Cardiac fibroblast (primary cell): ENCODE results near the gene ZNF503.
"Not testable (repeated sequence)": the region's sequence is repeated elsewhere in the genome, so short reads cannot be mapped to it uniquely, and the experiment has no call there.

Experiments
- DNase-seq, 2 donors: peaks; one replicate each; pipeline versions ENCODE4 v3.0.0 to v3.0.0-alpha.2; 2010; ENCODE audit warnings: low read depth in 2 of 2
- H3K4me3 ChIP-seq, 2 donors: replicated peaks in 1 of 2; 1 replicate in 1 of 2; 2 replicates in 1 of 2; pipeline ENCODE4 v1.5.1; 2011; ENCODE audit warnings: low read depth in 2 of 2, low read length in 2 of 2, mild to moderate bottlenecking in 2 of 2, moderate library complexity in 1 of 2
- TF ChIP-seq, protein P1 (sequence below): IDR thresholded peaks from one replicate; pipeline ENCODE4 v1.5.1; 2011; ENCODE audit warnings: low read depth, mild to moderate bottlenecking, low read length, inconsistent platforms

Gene ZNF503

DNA sequence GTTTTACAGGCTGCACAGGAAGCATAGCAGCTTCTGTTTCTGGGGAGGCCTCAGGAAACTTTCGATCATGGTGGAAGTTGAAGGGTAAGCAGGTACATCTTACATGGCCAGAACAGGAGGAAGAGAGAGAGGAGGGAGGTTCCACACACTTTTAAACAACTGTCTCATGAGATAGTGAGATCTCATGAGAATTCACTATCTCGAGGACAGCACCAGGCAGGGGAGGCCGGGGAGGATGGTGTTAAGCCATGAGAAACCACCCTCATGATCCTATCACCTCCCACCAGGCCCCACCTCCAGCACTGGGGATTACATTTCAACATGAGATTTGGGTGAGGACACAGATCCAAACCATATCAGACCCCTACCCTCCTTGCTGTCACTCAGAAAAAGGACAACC, 23.7 kb downstream of the ZNF503 start:
- H3K4me3 ChIP-seq = no peak overlapping the region
- TF ChIP-seq, protein P1, sequence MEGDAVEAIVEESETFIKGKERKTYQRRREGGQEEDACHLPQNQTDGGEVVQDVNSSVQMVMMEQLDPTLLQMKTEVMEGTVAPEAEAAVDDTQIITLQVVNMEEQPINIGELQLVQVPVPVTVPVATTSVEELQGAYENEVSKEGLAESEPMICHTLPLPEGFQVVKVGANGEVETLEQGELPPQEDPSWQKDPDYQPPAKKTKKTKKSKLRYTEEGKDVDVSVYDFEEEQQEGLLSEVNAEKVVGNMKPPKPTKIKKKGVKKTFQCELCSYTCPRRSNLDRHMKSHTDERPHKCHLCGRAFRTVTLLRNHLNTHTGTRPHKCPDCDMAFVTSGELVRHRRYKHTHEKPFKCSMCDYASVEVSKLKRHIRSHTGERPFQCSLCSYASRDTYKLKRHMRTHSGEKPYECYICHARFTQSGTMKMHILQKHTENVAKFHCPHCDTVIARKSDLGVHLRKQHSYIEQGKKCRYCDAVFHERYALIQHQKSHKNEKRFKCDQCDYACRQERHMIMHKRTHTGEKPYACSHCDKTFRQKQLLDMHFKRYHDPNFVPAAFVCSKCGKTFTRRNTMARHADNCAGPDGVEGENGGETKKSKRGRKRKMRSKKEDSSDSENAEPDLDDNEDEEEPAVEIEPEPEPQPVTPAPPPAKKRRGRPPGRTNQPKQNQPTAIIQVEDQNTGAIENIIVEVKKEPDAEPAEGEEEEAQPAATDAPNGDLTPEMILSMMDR = no peak
- no peak for DNase-seq

DNA sequence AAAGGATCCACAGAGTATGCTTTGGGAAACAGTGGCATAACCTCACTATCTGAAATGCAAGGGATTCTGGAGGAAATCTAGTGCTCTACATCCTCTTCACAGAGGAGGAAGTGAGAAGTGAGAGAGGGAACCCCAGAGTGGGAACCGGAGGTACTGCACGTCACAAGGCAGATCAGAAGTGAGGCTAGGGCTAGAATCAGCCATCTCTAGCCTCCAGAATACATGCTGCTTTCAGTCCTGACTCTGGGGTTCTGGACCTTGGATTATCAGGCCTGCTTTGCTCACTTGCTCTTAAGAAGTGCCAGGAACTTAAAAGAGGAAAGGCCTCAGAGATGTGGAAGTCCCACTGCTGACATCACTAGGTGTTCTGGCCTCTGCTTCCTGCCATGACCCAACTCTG, 25.7 kb downstream of the ZNF503 start:
- no peak for DNase-seq
- H3K4me3 ChIP-seq = no peak overlapping the region
- TF ChIP-seq, protein P1 = no peak

DNA sequence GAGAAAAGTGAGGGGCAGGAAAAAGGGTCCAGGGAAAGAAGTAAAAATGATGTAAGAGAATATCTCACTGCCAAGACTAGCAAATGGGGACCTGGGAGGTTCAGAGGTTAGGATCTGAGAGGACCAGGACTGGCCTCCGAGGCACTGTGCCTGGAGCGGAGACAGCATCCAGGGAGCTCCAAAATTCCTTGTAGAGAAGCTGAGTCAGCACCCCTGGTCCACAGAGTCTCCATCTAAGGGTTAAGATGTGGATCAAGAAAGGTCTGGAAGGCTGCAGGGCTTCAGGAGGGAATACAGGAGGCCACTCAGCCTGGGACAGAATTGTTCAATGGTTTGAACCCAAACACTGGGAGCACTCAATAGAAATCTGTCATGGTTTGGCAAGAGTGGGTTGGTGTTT, 30.6 kb downstream of the ZNF503 start:
- DNase-seq = no peak
- no peak overlapping the region for H3K4me3 ChIP-seq
- TF ChIP-seq, protein P1 = no peak

DNA sequence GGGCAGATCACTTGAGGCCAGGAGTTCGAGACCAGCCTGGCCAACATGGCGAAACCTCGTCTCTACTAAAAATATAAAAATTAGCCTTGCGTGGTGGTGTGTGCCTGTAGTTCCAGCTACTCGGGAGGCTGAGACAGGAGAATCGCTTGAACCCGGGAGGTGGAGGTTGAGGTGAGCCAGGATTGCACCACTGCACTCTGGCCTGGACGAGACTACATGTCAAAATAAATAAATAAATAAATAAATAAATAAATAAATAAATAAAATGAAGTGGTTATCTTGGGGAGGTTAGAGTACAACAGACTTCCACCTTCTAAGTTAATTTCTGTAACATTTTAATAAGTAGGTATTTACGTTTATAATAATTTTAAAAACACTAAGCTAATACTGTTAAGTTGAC, 31.7 kb downstream of the ZNF503 start:
- not testable (repeated sequence) for DNase-seq, H3K4me3 ChIP-seq

DNA sequence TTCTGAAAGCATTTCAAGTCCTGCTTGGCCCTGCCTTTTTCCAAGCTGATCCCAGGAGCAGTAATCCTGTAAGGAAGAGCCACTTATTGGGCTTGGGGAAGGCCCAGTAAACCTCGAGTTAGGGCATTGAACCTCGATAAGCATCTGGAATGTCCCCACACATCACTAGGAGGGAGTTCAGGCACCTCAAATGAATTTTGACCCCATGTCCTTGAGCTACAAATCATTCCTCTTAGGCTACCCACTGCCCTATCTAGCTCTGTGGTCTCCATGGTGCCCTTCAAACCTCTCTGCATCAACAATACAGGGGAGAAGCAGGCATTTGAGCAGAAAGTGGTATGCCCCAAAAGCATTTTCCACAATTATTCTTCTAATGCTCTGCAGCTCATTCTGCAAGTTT, 33.7 kb downstream of the ZNF503 start:
- TF ChIP-seq, protein P1 = no peak
- DNase-seq = no peak
- H3K4me3 ChIP-seq = no peak overlapping the region

DNA sequence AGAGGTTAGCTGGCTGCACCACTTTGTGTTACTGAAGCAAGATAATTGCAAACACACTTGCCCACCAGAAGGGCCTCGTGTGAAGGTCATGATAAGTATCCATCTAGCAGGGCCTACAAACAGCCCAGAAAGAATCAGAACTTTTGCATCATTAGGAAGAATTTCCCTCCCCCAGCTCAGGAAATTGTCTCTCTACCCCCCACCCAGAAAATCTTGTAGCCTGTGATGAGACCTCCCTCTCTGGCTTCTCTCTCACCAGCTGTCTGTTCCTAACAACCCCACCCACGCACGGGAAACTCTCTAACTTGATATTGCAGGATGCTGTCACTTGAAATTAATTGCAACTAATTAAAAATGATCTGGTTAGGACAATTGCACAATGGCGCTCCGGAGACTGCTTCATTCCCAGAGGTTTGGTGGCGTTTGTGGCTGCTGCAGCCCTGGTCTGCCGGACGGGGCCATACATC, 34.5 kb downstream of the ZNF503 start:
- no peak overlapping the region for H3K4me3 ChIP-seq
- TF ChIP-seq, protein P1 = no peak
- no peak for DNase-seq

DNA sequence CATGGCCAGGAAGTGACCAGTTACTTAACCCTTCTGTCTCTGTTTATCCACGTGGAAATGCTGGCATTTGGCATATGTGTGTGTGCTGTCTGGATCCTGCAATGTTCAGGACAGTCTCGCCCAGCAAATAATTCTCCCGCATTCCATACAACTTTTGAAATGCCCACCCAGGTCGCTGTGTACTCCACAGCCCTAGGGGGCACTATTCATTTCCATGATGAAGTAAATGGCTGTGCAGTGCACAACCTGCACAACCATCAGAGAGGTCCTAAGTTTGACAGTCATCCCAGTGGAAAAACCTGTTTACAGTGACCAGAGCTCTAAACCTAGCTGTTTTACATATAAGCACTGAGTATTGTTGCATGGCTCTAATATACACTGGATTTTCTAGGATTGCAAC, 38.1 kb downstream of the ZNF503 start:
- TF ChIP-seq, protein P1 = no peak
- no peak overlapping the region for H3K4me3 ChIP-seq
- no peak for DNase-seq

DNA sequence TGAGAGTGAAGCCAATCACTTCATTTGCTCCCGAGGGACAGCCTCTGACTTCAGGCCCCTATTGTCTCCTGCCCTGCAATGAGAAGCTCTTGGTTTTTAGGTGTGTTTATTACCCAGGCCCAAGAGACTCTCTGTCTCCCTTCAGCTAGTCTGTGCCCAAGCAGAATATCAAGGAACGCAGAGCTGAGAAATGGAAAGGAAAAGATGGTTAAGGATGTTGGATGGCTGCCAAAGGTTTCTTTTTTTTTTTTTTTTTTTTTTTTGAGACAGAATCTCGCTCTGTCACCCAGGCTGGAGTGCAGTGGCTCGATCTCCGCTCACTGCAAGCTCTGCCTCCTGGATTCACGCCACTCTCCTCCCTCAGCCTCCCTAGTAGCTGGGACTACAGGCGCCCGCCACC, 41.7 kb downstream of the ZNF503 start:
- peak in 1 of 2 donors; percentile 3 for DNase-seq

More for the DNA sequence above, 41.7 kb downstream of the ZNF503 start:
- H3K4me3 ChIP-seq = not testable (repeated sequence)
